Mucosa of descending colon (tissue), 3 donors: ENCODE measurements around the gene DCLK1. TPM values are rescaled to one million over a fixed set of nuclear protein-coding genes. Genes with fewer than 3 reads are reported as not detected.

Experiments used
- ATAC-seq: fragments of 200-7000 bp; cut with Tn5 transposase; one replicate; pipeline ENCODE4 v1.9.1; 2020; ENCODE audit warnings: mild to moderate bottlenecking, moderate library complexity
- DNase-seq, 3 donors: peaks; one replicate each; pipeline ENCODE4 v3.0.0-alpha.2; 2020
- H3K36me3 ChIP-seq: fragments of 200-600 bp; one replicate; pipeline ENCODE4 v1.8.0; 2021; ENCODE audit warnings: low read depth, mild to moderate bottlenecking
- H3K4me1 ChIP-seq: fragments of 200-600 bp; one replicate; pipeline ENCODE4 v1.8.0; 2021; ENCODE audit warnings: low read depth, mild to moderate bottlenecking
- H3K4me3 ChIP-seq: fragments of 200-600 bp; one replicate; pipeline ENCODE4 v1.8.0; 2021; ENCODE audit warnings: mild to moderate bottlenecking
- H3K9me3 ChIP-seq: fragments of 200-600 bp; one replicate; pipeline ENCODE4 v1.8.0; 2021; ENCODE audit warnings: mild to moderate bottlenecking
- intact Hi-C, 2 donors: fragments of 100-400 bp; cut with DNase I in 1 of 2; cut with micrococcal nuclease in 1 of 2; formaldehyde crosslinking; loops; one replicate each; pipeline versions ENCODE4 v1.11.0 to v1.11.1; 2022; cut with DNase I, micrococcal nuclease
- total RNA-seq, 3 donors: library from RNA; stranded (reverse); fragmentation: NEBNext Ultra II Directional in 2 of 3; extraction: Animal tissue kit (Norgen Biotek cat#: 25700) in 2 of 3; gene quantifications; one replicate each; pipeline versions ENCODE4 v1.2.1 to v1.2.4, GENCODE V29; 2021 to 2023
- TF ChIP-seq, protein P1 (sequence below): fragments of 200-600 bp; IDR thresholded peaks from one replicate; pipeline ENCODE4 v1.8.0; 2022; ENCODE audit warnings: antibody characterized with exemption, mild to moderate bottlenecking
- donor health status: DM: no; HTN: no; CAD: no; lungs with moderate emphysema.
- donor health status: DM: no; HTN: no; CAD: no.
- donor health status: DM: no; HTN: yes; CAD: no.

DCLK1 gene
- total RNA-seq, 3 donors from 2014 or later: 2.6 to 17.9 (median 12.7) TPM

DNA sequence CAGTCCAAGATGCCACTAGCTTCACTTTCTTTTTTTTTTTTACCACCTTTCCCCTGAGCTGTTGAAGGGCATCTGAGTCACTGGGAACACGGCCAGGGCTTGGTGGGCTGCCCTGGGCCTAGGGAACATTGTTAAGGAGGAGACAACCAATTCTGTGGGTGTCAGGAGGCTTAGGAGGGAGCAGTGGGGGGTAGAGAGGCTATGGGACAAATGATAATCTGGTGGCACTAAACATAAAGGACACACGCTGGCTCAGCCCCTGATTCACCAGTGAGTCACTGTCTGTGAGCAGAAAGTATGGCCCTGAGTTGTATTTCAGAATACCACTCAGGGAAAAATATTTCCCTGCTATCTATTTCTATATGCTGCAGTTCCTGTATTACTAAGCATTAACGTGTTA, 207.8 kb downstream of the DCLK1 start:
- TF ChIP-seq, protein P1, sequence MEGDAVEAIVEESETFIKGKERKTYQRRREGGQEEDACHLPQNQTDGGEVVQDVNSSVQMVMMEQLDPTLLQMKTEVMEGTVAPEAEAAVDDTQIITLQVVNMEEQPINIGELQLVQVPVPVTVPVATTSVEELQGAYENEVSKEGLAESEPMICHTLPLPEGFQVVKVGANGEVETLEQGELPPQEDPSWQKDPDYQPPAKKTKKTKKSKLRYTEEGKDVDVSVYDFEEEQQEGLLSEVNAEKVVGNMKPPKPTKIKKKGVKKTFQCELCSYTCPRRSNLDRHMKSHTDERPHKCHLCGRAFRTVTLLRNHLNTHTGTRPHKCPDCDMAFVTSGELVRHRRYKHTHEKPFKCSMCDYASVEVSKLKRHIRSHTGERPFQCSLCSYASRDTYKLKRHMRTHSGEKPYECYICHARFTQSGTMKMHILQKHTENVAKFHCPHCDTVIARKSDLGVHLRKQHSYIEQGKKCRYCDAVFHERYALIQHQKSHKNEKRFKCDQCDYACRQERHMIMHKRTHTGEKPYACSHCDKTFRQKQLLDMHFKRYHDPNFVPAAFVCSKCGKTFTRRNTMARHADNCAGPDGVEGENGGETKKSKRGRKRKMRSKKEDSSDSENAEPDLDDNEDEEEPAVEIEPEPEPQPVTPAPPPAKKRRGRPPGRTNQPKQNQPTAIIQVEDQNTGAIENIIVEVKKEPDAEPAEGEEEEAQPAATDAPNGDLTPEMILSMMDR: no peak
- H3K36me3 ChIP-seq: no peaks in the 10 kb centered on the region
- intact Hi-C loops: no loop called here
- no peaks in the 10 kb centered on the region for H3K9me3 ChIP-seq
- no peak for DNase-seq
- no peak for ATAC-seq
- H3K4me1 ChIP-seq: no peaks in the 10 kb centered on the region
- H3K4me3 ChIP-seq: no peak overlapping the region

- intact Hi-C loops: no loop called here
- Histone ChIP-seq H3K9me3 (no peaks in the 10 kb centered on the region), H3K4me1 (no peaks in the 10 kb centered on the region), H3K4me3 (no peak overlapping the region), H3K36me3 (no peaks in the 10 kb centered on the region)
- no peak for DNase-seq
- no peak for ATAC-seq
- TF ChIP-seq, protein P1: no peak
These were observed 210.4 kb downstream of the DCLK1 start for GRCh38 chr13:35920816-35921215.

DNA sequence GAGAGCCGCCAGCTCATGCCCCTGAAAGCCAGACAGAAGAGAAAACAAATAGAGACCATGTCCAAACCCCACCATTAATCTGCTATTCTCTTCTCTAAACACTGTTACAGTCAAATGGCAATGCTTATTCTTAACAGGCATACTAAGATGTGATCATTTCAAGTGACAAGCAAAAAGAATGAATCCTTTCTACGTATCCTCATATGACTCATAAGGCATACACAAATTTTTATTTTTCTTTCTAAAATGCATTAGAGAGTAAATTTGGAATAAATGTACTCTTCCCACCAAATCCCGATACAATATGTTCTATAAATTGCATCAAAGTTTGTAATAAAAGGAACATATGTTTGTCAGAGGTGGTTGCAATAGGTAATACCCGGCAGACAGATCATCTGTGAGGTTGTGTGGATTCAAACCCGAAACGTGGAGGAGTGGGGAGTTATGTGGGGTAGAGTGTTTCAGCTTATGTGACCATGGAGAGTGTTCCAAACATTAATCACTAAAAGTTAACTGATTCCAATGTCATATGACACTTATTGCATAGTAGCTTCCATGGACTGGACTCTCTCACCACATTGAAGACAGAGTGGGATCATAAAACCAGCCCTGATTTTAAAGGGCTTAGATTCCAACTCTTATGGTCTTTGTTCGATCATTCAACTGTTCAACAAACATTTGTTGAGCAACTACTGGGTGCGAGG, 213.1 kb downstream of the DCLK1 start:
- H3K4me1 ChIP-seq: no peaks in the 10 kb centered on the region
- ATAC-seq: no peak
- TF ChIP-seq, protein P1: no peak
- no peaks in the 10 kb centered on the region for H3K9me3 ChIP-seq
- H3K36me3 ChIP-seq: no peaks in the 10 kb centered on the region
- no peak for DNase-seq
- intact Hi-C loops: no loop called here
- H3K4me3 ChIP-seq: no peak overlapping the region

- ATAC-seq: no peak
- DNase-seq: no peak
- Histone ChIP-seq H3K36me3 (no peaks in the 10 kb centered on the region), H3K4me3 (no peak overlapping the region), H3K9me3 (no peaks in the 10 kb centered on the region), H3K4me1 (no peaks in the 10 kb centered on the region)
- intact Hi-C loops: no loop called here
- TF ChIP-seq, protein P1: no peak
These were observed 213.8 kb downstream of the DCLK1 start for GRCh38 chr13:35917252-35917941.

DNA sequence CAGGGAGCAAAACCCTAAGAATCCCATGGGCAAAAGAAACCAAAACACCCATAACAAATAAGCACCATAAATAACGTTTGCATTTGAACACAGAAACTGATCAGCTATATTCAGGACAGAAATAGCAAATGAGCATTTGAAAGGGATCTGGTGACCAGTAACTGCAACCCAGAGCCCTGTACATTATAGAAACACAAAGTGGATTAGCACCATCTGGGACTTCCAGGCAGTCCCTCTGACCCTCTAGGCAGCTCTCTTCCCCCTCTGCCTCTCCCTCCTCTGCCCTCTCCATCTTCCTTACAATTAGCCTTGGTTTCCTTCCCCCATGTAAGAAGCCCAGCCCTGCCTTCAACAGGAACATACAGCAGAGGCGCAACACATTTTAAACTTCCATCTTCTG, 215.0 kb downstream of the DCLK1 start:
- Histone ChIP-seq H3K4me3 (no peak overlapping the region), H3K9me3 (no peaks in the 10 kb centered on the region), H3K36me3 (no peaks in the 10 kb centered on the region), H3K4me1 (no peaks in the 10 kb centered on the region)
- intact Hi-C loops: no loop called here
- no peak for ATAC-seq
- no peak for DNase-seq
- TF ChIP-seq, protein P1: no peak
